Right lung (tissue), 5 donors: ENCODE data around the gene SRC. TPM values are rescaled to one million over a fixed set of nuclear protein-coding genes. Genes with fewer than 3 reads are reported as not detected.

ENCODE experiments used
- DNase-seq, 2 donors: peaks; one replicate each; pipeline ENCODE4 v3.0.0-alpha.2; 2013
- polyA plus RNA-seq, 5 donors: library from polyadenylated mRNA; unstranded; fragments of 120-200 nt; gene quantifications; one replicate each; pipeline versions ENCODE4 v1.2.1 to v1.2.3, GENCODE V29; 2013; ENCODE audit warnings: inconsistent platforms in 1 of 5, low replicate concordance in 1 of 5; ENCODE audit not compliant: insufficient read length in 5 of 5, insufficient read depth in 1 of 5

The SRC gene
- polyA plus RNA-seq, 5 donors = 57.2 to 89.4 (median 72.2) TPM

GRCh38 chr20:37381621-37382471, 35.9 kb downstream of the SRC start:
- DNase-seq = no peak

GRCh38 chr20:37382482-37383120, 36.7 kb downstream of the SRC start:
- DNase-seq = no peak

GRCh38 chr20:37383229-37383989, 37.5 kb downstream of the SRC start:
- DNase-seq = no peak

- peak; percentile 61 to 69 for DNase-seq
These were observed 38.8 kb downstream of the SRC start for GRCh38 chr20:37384683-37385174.

- no peak for DNase-seq
These were observed 39.2 kb downstream of the SRC start for GRCh38 chr20:37385176-37385575.

GRCh38 chr20:37385659-37386504, 39.9 kb downstream of the SRC start:
- no peak for DNase-seq

GRCh38 chr20:37386505-37387251, 40.7 kb downstream of the SRC start:
- no peak for DNase-seq

- DNase-seq = no peak
These were observed 41.8 kb downstream of the SRC start for GRCh38 chr20:37387519-37388269.

GRCh38 chr20:37388831-37389230, 42.9 kb downstream of the SRC start:
- no peak for DNase-seq

- DNase-seq = no peak
These were observed 43.4 kb downstream of the SRC start for GRCh38 chr20:37389241-37389747.

- no peak for DNase-seq
These were observed 43.9 kb downstream of the SRC start for GRCh38 chr20:37389844-37390275.

- DNase-seq = no peak
These were observed 44.6 kb downstream of the SRC start for GRCh38 chr20:37390503-37390890.

GRCh38 chr20:37390891-37391525, 45.1 kb downstream of the SRC start:
- no peak for DNase-seq

GRCh38 chr20:37392441-37393195, 46.7 kb downstream of the SRC start:
- DNase-seq = no peak

- no peak for DNase-seq
These were observed 47.4 kb downstream of the SRC start for GRCh38 chr20:37393196-37393862.

GRCh38 chr20:37393863-37394542, 48.1 kb downstream of the SRC start:
- DNase-seq = no peak
